NCI-H1092 treated with DMSO at 0.1 percent for 48 hours (cell line): ENCODE measurements around the gene PCDHB11.
"Not testable (repeated sequence)": the region's sequence is repeated elsewhere in the genome, so short reads cannot be mapped to it uniquely, and the experiment has no call there.

Experiments
- DNase-seq: peaks from one replicate; lab custom pipeline; 2025; lab: John Stamatoyannopoulos, UW

The PCDHB11 gene

DNA sequence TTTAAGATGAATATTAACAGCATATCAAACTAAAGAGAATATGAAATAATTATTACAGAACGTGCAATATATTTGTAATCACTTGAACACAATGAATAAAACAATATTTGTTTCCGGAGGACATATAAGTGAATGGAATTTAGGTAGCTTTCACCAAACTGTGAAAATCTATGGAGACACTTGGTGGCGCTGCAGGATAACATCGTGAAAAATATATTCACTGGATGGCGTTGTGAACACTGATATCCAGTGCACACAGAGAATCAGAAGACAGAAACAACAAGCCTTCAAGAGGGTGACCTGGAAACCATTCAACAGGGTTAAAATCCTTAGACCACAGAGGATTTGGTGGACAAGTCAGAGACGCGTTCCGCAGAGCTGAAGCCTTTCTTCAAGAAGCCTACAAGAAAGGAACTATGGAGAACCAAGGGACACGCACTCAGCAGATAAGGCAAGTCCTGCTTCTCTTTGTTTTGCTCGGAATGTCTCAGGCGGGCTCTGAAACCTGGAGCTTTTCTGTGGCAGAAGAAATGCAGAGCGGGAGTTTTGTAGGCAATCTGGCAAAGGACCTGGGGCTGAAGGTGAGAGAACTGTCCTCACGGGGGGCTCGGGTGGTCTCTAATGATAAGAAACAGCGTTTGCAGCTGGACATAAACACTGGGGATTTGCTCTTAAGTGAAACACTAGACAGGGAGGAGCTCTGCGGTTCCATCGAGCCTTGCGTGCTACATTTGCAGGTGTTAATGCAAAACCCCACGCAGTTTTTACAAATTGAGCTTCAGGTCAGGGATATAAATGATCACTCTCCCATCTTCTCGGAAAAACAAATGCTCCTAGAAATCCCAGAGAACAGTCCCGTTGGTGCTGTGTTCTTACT is at the start of gene PCDHB11:
TSS of gene PCDHB11 (plus strand) at position 269 of the 877 bp plus-strand sequence. CDS start at position 417, 148 bp downstream.
- no peak for DNase-seq

DNA sequence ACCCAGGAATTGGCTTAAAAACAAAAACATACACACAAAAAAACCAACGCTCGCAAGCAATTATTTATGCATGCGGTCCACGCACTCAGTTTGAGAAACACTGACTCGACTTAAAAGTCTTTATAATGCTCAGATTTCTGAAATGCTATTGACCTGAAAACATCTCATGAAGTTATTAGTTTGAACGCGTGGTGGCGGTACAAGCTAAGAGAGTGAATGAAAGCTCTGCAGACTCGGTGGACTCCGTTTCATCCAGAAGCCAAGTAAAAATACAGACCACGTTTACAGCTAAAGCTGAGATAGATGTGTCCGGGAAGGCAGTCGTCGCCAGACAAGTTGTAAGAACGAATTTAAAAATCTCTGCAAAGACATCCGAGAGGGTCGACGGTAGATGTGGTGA is 49.6 kb upstream of the PCDHB11 start, which contains the start of gene PCDHB6:
TSS of gene PCDHB6 (plus strand) at position 246 of the 400 bp plus-strand sequence. CDS start 201 bp downstream, outside the sequence.
- no peak for DNase-seq

DNA sequence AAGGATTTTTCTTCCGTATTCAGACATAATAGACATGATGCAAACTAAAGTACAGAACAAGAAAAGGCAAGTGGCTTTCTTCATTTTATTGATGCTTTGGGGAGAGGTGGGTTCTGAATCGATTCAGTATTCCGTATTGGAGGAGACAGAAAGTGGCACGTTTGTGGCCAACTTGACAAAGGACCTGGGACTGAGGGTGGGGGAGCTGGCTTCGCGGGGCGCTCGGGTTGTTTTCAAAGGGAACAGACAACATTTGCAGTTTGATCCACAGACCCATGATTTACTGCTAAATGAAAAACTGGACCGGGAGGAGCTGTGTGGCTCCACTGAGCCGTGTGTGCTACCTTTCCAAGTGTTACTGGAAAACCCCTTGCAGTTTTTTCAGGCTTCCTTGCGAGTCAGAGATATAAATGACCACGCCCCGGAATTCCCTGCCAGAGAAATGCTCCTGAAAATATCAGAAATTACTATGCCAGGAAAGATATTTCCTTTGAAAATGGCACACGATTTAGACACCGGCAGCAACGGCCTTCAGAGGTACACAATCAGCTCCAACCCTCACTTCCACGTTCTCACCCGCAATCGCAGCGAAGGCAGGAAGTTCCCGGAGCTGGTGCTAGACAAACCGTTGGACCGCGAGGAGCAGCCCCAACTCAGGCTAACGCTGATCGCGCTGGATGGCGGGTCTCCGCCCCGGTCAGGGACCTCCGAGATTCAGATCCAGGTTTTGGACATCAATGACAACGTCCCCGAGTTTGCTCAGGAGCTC is 49.0 kb upstream of the PCDHB11 start:
- no peak for DNase-seq

DNA sequence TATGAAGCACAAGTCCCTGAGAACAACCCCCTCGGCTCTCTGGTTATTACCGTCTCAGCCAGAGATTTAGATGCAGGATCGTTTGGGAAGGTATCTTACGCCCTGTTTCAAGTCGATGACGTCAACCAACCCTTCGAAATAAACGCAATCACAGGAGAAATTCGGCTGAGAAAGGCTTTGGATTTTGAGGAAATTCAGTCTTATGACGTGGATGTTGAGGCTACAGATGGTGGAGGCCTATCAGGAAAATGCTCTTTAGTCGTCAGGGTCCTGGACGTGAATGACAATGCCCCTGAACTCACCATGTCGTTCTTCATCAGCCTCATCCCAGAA is 48.5 kb upstream of the PCDHB11 start:
- no peak for DNase-seq

DNA sequence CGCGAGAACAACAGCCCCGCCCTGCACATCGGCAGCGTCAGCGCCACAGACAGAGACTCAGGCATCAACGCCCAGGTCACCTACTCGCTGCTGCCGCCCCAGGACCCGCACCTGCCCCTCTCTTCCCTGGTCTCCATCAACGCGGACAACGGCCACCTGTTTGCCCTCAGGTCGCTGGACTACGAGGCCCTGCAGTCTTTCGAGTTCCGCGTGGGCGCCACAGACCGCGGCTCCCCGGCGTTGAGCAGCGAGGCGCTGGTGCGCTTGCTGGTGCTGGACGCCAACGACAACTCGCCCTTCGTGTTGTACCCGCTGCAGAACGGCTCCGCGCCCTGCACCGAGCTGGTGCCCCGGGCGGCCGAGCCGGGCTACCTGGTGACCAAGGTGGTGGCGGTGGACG is 47.8 kb upstream of the PCDHB11 start:
- DNase-seq: not testable (repeated sequence)

DNA sequence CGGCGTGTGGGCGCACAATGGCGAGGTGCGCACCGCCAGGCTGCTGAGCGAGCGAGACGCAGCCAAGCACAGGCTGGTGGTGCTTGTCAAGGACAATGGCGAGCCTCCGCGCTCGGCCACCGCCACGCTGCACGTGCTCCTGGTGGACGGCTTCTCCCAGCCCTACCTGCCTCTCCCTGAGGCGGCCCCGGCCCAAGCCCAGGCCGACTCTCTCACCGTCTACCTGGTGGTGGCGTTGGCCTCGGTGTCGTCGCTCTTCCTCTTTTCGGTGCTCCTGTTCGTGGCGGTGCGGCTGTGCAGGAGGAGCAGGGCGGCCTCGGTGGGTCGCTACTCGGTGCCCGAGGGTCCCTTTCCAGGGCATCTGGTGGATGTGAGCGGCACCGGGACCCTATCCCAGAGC is 47.3 kb upstream of the PCDHB11 start:
- not testable (repeated sequence) for DNase-seq

DNA sequence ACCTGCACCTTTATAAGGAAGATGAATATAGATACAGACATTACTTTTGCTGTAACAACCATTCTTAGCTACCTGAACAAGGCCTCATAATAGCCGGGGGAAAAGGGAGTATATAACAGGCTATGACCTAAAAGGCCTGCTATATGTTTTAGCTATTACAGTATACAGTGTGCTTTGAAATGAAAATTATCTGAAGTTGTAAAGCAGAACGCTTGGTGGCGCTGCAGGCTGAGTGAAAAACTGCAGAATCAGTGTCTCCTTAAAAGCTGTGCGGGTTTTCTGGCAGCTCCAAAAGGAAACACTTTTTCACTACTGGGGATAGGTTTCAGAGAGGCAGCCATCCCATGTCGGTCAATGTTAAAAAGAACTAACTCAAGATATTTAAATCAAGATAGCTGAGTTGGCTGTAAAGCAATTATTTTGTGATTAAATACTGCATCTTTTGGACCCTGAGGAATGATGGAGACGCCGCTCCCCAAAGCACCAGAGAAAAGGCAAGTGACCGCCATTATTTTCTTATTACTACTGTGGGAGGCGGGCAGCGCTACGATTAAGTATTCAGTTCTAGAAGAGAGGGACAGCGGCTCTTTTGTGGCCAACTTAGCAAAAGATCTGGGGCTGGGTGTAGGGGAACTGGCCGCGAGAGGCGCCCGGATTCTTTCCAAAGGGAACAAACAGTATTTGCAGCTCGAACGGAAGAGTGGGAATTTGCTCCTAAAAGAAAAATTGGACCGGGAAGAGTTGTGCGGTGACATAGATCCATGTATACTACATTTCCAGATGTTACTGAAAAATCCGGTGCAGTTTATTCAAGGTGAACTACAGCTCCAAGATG is 43.7 kb upstream of the PCDHB11 start:
- DNase-seq: no peak

DNA sequence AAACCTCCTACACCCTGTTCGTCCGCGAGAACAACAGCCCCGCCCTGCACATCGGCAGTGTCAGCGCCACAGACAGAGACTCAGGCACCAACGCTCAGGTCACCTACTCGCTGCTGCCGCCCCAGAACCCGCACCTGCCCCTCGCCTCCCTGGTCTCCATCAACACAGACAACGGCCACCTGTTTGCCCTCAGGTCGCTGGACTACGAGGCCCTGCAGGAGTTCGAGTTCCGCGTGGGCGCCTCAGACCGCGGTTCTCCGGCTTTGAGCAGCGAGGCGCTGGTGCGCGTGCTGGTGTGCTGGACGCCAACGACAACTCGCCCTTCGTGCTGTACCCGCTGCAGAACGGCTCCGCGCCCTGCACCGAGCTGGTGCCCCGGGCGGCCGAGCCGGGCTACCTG is 42.1 kb upstream of the PCDHB11 start:
- not testable (repeated sequence) for DNase-seq

DNA sequence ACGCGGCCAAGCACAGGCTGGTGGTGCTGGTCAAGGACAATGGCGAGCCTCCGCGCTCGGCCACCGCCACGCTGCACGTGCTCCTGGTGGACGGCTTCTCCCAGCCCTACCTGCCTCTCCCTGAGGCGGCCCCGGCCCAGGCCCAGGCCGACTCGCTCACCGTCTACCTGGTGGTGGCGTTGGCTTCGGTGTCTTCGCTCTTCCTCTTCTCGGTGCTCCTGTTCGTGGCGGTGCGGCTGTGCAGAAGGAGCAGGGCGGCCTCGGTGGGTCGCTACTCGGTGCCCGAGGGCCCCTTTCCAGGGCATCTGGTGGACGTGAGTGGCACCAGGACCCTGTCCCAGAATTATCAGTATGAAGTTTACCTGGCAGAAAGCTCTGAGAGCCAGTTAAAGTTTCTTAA is 41.5 kb upstream of the PCDHB11 start:
- not testable (repeated sequence) for DNase-seq

DNA sequence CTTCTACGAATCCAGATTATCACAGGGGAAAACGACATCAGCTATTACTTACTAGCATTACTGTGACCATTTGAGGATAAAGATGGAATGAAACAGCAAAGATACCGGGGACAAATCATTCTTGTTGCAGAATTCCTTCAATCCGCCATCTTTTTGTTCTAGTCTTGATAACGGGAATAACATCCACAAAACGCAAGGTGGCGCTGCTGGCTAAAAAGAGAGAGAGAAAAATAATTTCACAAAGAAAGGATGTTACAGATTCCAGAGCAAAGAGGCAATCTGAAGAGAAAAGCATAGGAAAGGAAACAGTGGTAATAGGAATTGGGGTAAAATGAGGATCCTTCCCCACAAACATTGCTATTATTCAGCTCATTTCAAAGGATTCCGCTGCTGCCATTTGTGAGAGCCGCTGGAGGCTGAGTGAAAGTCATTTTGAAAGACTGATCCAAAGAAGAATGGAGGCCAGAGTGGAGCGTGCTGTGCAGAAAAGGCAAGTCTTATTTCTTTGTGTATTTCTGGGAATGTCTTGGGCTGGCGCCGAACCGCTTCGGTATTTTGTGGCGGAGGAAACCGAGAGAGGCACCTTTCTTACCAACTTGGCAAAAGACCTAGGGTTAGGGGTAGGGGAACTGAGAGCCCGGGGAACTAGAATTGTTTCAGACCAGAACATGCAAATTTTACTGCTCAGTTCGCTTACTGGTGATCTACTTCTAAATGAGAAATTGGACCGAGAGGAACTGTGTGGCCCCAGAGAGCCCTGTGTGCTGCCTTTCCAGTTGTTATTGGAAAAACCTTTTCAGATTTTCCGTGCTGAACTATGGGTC is 26.8 kb upstream of the PCDHB11 start, which contains the start of gene PCDHB7:
TSS of gene PCDHB7 (plus strand) at position 264 of the 824 bp plus-strand sequence. CDS start at position 456, 192 bp downstream.
- DNase-seq: peak; percentile 35

DNA sequence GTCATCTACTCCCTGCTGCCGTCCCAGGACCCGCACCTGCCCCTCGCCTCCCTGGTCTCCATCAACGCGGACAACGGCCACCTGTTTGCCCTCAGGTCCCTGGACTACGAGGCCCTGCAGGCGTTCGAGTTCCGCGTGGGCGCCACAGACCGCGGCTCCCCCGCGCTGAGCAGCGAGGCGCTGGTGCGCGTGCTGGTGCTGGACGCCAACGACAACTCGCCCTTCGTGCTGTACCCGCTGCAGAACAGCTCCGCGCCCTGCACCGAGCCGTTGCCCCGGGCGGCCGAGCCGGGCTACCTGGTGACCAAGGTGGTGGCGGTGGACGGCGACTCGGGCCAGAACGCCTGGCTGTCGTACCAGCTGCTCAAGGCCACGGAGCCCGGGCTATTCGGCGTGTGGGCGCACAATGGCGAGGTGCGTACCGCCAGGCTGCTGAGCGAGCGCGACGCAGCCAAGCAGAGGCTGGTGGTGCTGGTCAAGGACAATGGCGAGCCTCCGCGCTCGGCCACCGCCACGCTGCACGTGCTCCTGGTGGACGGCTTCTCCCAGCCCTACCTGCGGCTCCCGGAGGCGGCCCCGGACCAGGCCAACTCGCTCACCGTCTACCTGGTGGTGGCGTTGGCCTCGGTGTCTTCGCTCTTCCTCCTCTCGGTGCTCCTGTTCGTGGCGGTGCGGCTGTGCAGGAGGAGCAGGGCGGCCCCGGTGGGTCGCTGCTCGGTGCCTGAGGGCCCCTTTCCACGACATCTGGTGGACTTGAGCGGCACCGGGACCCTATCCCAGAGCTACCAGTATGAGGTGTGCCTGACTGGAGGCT is 24.9 kb upstream of the PCDHB11 start:
- DNase-seq: not testable (repeated sequence)

DNA sequence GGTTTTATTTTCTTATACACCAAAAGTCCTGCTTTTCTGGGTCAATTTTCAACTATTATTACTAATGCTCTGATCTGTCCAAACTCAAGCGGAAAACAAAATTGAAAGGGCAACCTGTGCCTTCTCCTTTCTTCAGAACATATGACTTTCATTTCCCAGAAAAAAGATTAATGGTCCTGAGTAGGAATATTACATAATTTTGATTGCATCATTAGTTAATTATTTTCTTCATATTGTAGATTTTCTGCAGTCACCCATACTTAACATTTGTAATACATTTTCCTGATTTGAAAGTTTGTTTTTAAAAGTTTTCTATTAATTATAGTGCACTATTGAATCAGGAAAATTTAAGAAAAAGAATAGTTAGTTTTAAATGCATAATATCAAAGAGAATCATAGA is 23.5 kb upstream of the PCDHB11 start:
- no peak for DNase-seq

DNA sequence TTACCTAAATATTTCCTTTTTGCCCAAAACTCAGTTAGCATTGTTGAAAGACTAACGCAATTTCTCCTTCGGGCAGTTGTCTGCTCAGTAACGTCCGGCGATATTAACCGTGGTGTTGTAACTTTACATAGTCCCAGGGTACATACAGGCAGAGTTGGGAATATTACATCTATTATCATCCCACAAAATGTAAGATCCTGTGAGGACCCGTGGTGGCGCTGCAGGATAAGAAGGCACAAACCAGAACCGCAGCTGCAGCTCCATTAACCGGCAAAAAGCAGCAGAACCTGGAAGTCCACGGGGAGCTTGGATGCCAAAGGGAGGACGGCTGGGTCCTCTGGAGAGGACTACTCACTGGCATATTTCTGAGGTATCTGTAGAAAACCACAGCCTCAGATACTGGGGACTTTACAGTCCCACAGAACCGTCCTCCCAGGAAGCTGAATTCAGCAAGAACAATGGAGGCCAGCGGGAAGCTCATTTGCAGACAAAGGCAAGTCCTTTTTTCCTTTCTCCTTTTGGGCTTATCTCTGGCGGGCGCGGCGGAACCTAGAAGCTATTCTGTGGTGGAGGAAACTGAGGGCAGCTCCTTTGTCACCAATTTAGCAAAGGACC is 21.7 kb upstream of the PCDHB11 start, which contains the start of gene PCDHB8:
TSS of gene PCDHB8 (plus strand) at position 214 of the 615 bp plus-strand sequence. CDS start at position 459, 245 bp downstream.
- DNase-seq: peak; percentile 23

DNA sequence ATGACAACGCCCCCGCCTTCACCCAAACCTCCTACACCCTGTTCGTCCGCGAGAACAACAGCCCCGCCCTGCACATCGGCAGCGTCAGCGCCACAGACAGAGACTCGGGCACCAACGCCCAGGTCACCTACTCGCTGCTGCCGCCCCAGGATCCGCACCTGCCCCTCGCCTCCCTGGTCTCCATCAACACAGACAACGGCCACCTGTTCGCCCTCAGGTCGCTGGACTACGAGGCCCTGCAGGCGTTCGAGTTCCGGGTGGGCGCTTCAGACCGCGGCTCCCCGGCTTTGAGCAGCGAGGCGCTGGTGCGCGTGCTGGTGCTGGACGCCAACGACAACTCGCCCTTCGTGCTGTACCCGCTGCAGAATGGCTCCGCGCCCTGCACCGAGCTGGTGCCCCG is 20.1 kb upstream of the PCDHB11 start:
- DNase-seq: not testable (repeated sequence)

DNA sequence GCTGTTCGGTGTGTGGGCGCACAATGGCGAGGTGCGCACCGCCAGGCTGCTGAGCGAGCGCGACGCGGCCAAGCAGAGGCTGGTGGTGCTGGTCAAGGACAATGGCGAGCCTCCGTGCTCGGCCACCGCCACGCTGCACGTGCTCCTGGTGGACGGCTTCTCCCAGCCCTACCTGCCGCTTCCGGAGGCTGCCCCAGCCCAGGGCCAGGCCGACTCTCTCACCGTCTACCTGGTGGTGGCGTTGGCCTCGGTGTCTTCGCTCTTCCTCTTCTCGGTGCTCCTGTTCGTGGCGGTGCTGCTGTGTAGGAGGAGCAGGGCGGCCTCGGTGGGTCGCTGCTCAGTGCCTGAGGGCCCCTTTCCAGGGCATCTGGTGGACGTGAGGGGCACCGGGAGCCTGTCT is 19.6 kb upstream of the PCDHB11 start:
- DNase-seq: not testable (repeated sequence)

DNA sequence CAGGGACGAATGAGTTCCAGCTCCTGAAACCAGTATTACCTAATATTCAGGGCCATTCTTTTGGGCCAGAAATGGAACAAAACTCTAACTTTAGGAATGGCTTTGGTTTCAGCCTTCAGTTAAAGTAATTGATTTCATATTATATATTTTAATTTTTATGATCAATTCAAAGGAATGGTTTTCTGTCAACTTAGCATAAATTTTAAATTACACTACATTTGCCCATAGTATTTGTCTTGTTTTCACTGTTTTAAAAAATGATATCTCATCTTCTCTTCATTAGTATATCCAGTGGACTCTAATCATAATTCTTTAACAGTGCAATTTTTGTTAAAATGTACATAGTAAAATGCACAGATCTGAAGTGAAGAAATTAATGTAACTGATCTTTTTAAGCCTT is 19.1 kb upstream of the PCDHB11 start:
- DNase-seq: no peak

DNA sequence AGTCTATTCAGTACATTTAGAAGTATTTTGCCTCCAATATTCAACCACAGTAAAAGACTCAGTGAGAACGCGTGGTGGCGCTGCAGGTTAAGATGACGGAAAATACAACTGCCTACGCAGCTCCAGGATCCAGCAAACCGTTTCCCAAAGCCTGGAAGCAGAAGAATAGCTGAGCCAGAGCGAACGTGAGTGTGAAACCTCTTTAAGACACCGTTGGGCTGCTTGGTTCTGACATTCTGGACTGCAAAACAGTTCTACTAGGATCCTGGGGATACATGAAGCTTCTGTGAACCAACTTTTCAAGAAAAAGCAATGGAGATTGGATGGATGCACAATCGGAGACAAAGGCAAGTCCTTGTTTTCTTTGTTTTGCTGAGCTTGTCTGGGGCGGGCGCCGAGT is 17.2 kb upstream of the PCDHB11 start, which contains the start of gene PCDHB16:
TSS of gene PCDHB16 (plus strand) at position 140 of the 400 bp plus-strand sequence. CDS start at position 313, 173 bp downstream.
- peak; percentile 24 for DNase-seq

DNA sequence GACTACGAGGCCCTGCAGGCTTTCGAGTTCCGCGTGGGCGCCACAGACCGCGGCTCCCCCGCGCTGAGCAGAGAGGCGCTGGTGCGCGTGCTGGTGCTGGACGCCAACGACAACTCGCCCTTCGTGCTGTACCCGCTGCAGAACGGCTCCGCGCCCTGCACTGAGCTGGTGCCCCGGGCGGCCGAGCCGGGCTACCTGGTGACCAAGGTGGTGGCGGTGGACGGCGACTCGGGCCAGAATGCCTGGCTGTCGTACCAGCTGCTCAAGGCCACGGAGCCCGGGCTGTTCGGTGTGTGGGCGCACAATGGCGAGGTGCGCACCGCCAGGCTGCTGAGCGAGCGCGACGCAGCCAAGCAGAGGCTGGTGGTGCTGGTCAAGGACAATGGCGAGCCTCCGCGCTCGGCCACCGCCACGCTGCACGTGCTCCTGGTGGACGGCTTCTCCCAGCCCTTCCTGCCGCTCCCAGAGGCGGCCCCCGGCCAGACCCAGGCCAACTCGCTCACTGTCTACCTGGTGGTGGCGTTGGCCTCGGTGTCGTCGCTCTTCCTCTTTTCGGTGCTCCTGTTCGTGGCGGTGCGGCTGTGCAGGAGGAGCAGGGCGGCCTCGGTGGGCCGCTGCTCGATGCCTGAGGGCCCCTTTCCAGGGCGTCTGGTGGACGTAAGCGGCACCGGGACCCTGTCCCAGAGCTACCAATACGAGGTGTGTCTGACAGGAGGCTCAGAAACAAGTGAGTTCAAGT is 15.1 kb upstream of the PCDHB11 start:
- not testable (repeated sequence) for DNase-seq
